DOHH2 (cell line): ENCODE measurements around the gene CLK4.

Experiments used
- CTCF ChIP-seq: fragments of 200-600 bp; sonication (generic); IDR thresholded peaks from one replicate; pipeline ENCODE4 v1.5.1; 2014; ENCODE audit warnings: antibody characterized with exemption, mild to moderate bottlenecking, low read depth, low read length; ENCODE audit not compliant: poor library complexity, severe bottlenecking
- EZH2phosphoT487 ChIP-seq: fragments of 200-600 bp; sonication (generic); IDR thresholded peaks from 2 replicates; pipeline ENCODE4 v1.6.1; 2017; ENCODE audit warnings: borderline replicate concordance, mild to moderate bottlenecking, antibody characterized with exemption, low read length, moderate library complexity, mixed read lengths

- no peak for TF ChIP-seq CTCF
- TF ChIP-seq EZH2phosphoT487 = no peak
Measured at GRCh38 chr5:178564397-178564796, 62.5 kb downstream of the CLK4 start.
